Measurements from ENCODE around the gene CORO2B.

The CORO2B gene

DNA sequence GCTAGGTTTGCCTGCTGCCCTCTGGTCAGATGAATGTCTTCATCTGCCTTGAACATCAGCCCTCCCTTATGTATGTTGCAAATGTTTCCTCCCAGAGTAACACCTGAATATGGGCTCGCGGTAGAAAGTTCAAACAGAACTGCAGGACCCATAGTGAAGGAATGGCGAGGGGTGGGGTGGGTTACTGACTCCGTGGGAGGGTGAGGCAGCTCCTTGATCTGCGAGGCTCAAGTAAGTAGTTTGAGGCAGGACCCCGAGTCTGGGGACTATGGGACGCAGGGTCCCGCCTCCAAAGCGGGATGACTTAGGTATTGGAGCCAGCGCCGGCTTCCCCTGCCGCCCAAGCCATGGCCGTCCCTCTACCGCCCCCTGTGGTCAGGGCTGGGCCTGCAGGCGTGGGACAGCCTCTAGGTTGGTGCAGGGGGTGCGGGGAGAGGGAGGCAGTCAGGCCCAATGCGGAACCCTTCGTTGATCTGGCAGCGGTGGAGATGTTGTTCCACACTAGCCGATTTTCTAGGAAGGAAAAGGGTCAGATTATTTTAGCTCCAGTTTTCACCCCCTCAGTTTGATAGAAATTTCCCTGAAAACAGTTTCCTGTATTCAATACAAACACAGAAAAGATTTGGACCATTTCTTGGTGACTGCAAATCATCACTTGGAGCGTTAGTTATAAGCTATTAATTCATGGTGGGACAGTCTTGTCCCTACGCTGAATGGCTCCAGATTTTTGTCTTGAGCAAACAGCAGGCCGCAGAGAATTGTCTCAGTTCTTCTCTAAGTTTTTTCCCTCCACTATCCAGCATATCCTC is 72.3 kb downstream of the CORO2B start:
- peak; percentile 73 for DNase-seq (ENCODE audit: low spot score)
- TF ChIP-seq, protein P1, sequence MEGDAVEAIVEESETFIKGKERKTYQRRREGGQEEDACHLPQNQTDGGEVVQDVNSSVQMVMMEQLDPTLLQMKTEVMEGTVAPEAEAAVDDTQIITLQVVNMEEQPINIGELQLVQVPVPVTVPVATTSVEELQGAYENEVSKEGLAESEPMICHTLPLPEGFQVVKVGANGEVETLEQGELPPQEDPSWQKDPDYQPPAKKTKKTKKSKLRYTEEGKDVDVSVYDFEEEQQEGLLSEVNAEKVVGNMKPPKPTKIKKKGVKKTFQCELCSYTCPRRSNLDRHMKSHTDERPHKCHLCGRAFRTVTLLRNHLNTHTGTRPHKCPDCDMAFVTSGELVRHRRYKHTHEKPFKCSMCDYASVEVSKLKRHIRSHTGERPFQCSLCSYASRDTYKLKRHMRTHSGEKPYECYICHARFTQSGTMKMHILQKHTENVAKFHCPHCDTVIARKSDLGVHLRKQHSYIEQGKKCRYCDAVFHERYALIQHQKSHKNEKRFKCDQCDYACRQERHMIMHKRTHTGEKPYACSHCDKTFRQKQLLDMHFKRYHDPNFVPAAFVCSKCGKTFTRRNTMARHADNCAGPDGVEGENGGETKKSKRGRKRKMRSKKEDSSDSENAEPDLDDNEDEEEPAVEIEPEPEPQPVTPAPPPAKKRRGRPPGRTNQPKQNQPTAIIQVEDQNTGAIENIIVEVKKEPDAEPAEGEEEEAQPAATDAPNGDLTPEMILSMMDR (IDR thresholded peaks at IDR 0.05; ENCODE audit: borderline replicate concordance, control extremely low read depth, extremely low read depth, insufficient read depth, missing control alignments) = peak; percentile 53
- in situ Hi-C loops (cut with MboI; ENCODE audit: low sequenced_read_pairs, unreplicated experiment) = no loop called here

DNA sequence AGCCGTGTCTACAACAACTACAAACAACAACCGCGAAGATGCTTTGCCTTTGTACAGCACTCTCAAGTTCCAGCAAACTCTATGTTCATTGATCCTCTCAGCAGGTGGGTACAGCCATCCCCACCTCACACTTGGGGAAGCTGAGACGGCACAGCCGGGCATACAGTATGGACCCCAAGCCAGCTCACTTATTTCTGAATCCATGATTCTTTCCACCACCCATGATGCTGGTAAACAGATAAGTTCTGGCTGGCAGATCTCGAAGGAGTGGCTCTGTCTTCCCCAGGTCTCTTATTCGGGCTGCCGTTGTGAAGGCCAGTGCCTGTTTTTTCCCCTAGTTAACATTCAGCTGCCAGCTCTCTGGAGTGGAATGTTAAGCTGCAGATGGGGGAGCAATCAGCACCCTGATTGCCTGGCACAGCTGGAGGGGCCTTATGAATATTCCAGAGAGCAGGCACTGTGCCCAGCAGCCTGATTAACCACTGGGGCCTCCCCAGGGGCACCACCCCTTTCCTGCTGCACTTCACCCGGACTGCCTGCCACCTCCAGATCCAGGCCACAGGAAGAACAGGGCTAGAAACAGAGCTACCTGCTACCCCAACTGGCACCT is 73.2 kb downstream of the CORO2B start:
- TF ChIP-seq, protein P1 (IDR thresholded peaks at IDR 0.05; ENCODE audit: borderline replicate concordance, control extremely low read depth, extremely low read depth, insufficient read depth, missing control alignments) = no peak
- in situ Hi-C loops (cut with MboI; ENCODE audit: low sequenced_read_pairs, unreplicated experiment) = no loop called here

DNA sequence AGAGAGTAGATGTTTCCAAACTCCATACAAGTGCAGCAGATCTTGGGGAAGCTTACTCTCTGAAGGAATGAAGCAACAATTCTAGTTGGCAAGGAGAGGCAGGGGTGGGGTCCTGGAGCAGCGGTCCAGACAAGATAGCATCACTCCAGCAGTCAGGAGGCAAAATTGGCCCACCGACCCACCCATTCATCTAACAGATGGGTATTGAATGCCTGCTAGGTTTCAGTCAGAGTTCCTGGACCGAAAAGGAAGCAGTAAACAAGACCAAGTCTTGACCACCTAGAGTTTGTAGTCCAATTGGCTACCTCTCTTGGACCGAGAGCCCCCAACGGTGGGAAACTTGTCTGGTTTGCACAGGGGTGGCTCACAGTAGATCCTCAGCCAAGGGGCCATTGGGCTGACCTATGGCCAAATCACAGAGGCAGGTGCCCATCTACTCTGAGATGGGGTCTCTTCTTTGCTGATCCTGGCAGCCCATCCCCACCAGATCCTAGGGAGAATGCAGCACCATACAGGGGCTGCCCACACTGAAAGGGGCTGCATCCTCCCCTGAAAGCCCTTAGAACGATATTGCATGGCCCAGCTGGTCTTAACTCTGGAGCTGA is 74.3 kb downstream of the CORO2B start:
- in situ Hi-C loops (cut with MboI; ENCODE audit: low sequenced_read_pairs, unreplicated experiment) = no loop called here
- TF ChIP-seq, protein P1 (IDR thresholded peaks at IDR 0.05; ENCODE audit: borderline replicate concordance, control extremely low read depth, extremely low read depth, insufficient read depth, missing control alignments) = no peak
- DNase-seq (ENCODE audit: low spot score) = no peak

More for the DNA sequence above, 73.2 kb downstream of the CORO2B start:
- no peak for DNase-seq (ENCODE audit: low spot score)

DNA sequence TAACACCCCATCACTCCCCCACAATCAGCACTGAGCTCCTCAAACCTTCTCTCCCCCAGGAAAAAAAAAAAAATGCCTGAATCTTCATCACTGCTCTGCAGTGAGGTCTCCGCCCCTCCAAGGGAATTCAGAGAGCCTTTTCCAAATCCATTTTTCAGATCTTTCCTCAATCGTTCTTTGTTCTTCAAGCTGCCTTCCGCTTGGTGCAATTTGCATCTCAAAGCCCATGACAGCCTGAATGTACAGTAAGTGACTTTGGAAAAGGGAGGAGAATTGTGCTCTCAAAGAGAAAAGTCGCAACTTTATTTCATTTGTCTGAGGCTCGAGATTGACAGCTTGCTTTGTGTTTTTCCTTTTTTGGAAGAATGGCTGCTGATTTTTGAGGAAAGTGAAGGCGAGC is 75.0 kb downstream of the CORO2B start:
- TF ChIP-seq, protein P1 (IDR thresholded peaks at IDR 0.05; ENCODE audit: borderline replicate concordance, control extremely low read depth, extremely low read depth, insufficient read depth, missing control alignments) = no peak
- no peak for DNase-seq (ENCODE audit: low spot score)
- in situ Hi-C loops (cut with MboI; ENCODE audit: low sequenced_read_pairs, unreplicated experiment) = no loop called here

DNA sequence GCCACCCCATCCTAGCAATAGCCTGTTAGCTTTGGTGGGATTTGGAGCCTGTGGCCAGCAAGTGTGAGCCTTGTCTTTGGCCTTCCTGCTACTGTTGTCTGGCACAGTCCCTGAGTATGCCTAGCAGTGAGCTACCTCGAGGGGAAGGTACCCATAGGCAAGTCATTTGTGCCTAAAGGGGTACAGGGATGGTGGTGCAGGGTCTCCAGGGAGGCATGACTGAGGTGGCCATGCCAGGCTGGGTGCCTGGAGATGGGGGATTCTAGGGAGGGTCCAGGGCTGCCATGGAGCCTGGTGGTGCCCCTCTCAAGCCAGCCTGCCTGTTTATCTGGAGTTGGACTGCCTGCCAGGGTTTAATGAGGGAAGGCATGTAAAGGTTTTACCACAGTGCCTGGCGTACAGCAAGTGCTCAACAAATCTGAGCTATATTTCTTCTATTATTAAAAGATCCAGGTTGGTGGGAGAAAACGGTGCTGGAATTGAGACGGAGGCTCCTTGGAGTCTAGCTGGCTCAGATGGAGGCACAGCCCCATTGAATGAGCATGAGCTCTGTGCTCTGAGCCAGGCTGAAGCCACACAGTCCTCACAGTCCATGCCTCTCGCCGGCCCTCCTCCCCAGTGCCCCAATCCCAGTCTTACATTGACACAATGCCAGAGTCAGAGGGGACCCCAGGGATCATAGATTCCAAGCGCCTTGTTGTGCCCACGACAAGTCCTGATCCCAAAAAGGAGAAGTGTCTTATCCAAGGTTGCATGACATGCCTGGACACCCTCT is 76.2 kb downstream of the CORO2B start:
- DNase-seq (ENCODE audit: low spot score) = no peak
- TF ChIP-seq, protein P1 (IDR thresholded peaks at IDR 0.05; ENCODE audit: borderline replicate concordance, control extremely low read depth, extremely low read depth, insufficient read depth, missing control alignments) = no peak
- in situ Hi-C loops (cut with MboI; ENCODE audit: low sequenced_read_pairs, unreplicated experiment) = no loop called here
